Measurements from ENCODE around the gene IFITM5.

DNA sequence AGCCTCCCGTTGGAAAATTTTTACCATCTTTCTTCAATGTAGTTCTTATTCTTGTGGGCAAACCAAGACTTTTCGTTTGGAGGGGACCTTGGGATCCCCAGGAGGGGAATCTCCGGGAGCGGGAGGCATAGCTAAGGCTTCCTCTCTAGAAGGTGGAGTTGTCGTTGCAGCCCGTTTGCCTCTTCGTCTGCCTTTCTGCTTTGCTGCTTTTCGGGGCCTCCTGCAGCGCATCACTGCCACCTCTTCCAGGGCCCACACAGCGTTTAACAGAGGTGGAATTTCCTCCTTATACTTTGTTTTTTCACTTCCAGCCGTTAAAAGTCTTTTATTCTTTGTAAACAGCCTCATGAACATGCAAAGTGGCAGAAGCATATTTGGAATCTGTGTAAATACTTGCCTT, 24.8 kb upstream of the IFITM5 start:
- TF ChIP-seq, protein P1, sequence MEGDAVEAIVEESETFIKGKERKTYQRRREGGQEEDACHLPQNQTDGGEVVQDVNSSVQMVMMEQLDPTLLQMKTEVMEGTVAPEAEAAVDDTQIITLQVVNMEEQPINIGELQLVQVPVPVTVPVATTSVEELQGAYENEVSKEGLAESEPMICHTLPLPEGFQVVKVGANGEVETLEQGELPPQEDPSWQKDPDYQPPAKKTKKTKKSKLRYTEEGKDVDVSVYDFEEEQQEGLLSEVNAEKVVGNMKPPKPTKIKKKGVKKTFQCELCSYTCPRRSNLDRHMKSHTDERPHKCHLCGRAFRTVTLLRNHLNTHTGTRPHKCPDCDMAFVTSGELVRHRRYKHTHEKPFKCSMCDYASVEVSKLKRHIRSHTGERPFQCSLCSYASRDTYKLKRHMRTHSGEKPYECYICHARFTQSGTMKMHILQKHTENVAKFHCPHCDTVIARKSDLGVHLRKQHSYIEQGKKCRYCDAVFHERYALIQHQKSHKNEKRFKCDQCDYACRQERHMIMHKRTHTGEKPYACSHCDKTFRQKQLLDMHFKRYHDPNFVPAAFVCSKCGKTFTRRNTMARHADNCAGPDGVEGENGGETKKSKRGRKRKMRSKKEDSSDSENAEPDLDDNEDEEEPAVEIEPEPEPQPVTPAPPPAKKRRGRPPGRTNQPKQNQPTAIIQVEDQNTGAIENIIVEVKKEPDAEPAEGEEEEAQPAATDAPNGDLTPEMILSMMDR (IDR thresholded peaks at IDR 0.05), result no peak
- no peak for TF ChIP-seq EP300 (IDR thresholded peaks at IDR 0.05)
- TF ChIP-seq POLR2A (IDR thresholded peaks at IDR 0.05), result no peak

All from suprapubic skin (tissue), 3 donors.